HL-60 (cell line): Measurements from ENCODE around the gene RSPH9.

Experiments used
- DNase-seq, 2 experiments: peaks; one replicate each; pipeline ENCODE4 v3.0.0-alpha.2; 2010 to 2020; ENCODE audit warnings: low read depth in 1 of 2, low spot score in 1 of 2
- H3K27ac ChIP-seq: fragments of 250-450 bp; sonication (Bioruptor Pico); replicated peaks from 2 replicates; pipeline ENCODE4 v1.5.1; 2020; ENCODE audit warnings: mild to moderate bottlenecking, moderate library complexity
- H3K27me3 ChIP-seq: fragments of 250-450 bp; sonication (Bioruptor Pico); 2 replicates; pipeline ENCODE4 v1.5.1; 2021; ENCODE audit warnings: mild to moderate bottlenecking, moderate library complexity; ENCODE audit not compliant: insufficient read depth, poor library complexity, severe bottlenecking
- H3K4me3 ChIP-seq: replicated peaks from 2 replicates; pipeline ENCODE4 v1.5.1; 2011; ENCODE audit warnings: mild to moderate bottlenecking, control low read depth, low read length; ENCODE audit not compliant: insufficient read depth
- GABPA ChIP-seq: IDR thresholded peaks from 2 replicates; pipeline ENCODE4 v1.6.1; 2012; ENCODE audit warnings: low read depth
- POLR2AphosphoS5 ChIP-seq: IDR thresholded peaks from 2 replicates; pipeline ENCODE4 v1.6.1; 2012; ENCODE audit warnings: low read depth
- SPI1 ChIP-seq: IDR thresholded peaks from 2 replicates; pipeline ENCODE4 v1.6.1; 2012; ENCODE audit warnings: low read depth, mild to moderate bottlenecking, borderline replicate concordance
- TF ChIP-seq, protein P1 (sequence below): IDR thresholded peaks from 2 replicates; pipeline ENCODE4 v1.6.1; 2012; ENCODE audit warnings: low read depth; ENCODE audit not compliant: insufficient replicate concordance
- TF ChIP-seq, protein P2 (sequence below): IDR thresholded peaks from one replicate; pipeline ENCODE4 v1.5.1; 2011; ENCODE audit warnings: low read length, control low read depth, inconsistent platforms; ENCODE audit not compliant: insufficient read depth

RSPH9 gene

DNA sequence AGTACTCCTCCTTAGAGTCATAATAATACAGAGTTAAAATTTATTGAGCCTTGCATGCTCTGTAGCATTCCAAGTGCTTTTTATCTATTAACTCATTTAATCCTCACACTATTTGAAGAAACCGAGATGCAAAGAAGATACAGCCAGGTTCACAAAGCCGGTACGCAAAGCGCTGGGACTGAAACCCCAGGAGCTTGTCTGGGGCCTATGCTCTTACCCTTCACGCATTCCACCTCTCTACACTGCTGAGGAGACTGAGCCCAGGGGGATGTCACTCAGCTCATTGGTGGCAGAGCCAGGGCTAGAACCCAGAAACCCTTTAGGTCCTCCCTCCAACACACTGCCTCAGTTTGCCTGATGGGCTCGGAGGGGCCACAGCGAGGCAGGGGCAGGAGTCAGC, 62.4 kb downstream of the RSPH9 start:
- DNase-seq, result no peak
- Histone ChIP-seq H3K27ac (no peak overlapping the region), H3K4me3 (no peak overlapping the region), H3K27me3 (no peaks in the 10 kb centered on the region)
- TF ChIP-seq POLR2AphosphoS5, result no peak
- TF ChIP-seq, protein P1, sequence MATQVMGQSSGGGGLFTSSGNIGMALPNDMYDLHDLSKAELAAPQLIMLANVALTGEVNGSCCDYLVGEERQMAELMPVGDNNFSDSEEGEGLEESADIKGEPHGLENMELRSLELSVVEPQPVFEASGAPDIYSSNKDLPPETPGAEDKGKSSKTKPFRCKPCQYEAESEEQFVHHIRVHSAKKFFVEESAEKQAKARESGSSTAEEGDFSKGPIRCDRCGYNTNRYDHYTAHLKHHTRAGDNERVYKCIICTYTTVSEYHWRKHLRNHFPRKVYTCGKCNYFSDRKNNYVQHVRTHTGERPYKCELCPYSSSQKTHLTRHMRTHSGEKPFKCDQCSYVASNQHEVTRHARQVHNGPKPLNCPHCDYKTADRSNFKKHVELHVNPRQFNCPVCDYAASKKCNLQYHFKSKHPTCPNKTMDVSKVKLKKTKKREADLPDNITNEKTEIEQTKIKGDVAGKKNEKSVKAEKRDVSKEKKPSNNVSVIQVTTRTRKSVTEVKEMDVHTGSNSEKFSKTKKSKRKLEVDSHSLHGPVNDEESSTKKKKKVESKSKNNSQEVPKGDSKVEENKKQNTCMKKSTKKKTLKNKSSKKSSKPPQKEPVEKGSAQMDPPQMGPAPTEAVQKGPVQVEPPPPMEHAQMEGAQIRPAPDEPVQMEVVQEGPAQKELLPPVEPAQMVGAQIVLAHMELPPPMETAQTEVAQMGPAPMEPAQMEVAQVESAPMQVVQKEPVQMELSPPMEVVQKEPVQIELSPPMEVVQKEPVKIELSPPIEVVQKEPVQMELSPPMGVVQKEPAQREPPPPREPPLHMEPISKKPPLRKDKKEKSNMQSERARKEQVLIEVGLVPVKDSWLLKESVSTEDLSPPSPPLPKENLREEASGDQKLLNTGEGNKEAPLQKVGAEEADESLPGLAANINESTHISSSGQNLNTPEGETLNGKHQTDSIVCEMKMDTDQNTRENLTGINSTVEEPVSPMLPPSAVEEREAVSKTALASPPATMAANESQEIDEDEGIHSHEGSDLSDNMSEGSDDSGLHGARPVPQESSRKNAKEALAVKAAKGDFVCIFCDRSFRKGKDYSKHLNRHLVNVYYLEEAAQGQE, result no peak
- TF ChIP-seq GABPA, result no peak
- TF ChIP-seq, protein P2, sequence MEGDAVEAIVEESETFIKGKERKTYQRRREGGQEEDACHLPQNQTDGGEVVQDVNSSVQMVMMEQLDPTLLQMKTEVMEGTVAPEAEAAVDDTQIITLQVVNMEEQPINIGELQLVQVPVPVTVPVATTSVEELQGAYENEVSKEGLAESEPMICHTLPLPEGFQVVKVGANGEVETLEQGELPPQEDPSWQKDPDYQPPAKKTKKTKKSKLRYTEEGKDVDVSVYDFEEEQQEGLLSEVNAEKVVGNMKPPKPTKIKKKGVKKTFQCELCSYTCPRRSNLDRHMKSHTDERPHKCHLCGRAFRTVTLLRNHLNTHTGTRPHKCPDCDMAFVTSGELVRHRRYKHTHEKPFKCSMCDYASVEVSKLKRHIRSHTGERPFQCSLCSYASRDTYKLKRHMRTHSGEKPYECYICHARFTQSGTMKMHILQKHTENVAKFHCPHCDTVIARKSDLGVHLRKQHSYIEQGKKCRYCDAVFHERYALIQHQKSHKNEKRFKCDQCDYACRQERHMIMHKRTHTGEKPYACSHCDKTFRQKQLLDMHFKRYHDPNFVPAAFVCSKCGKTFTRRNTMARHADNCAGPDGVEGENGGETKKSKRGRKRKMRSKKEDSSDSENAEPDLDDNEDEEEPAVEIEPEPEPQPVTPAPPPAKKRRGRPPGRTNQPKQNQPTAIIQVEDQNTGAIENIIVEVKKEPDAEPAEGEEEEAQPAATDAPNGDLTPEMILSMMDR, result no peak
- no peak for TF ChIP-seq SPI1

DNA sequence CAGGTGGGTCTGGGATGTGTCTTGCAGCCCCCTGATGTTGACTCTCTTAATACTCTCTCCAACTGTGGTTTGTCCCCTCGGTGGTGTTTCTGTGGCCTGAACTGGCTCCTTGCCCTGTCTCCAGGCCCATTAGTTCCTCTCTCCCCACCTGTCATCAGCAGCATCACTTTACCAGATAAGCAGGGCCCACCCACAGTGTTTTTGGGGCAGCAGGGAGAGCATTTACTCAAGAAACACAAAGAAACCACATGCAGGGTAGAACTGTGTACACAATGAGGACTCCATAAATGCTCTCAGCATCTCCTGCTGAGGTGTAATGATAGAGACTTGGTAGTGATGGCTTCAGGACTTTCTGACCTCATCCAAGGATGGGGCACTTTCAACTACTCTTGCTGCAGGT, 62.9 kb downstream of the RSPH9 start:
- TF ChIP-seq POLR2AphosphoS5 (no peak), SPI1 (no peak), GABPA (no peak)
- TF ChIP-seq, protein P1, result no peak
- TF ChIP-seq, protein P2, result no peak
- H3K27me3 ChIP-seq, result no peaks in the 10 kb centered on the region
- H3K4me3 ChIP-seq, result no peak overlapping the region
- no peak overlapping the region for H3K27ac ChIP-seq
- no peak for DNase-seq

GRCh38 chr6:43708860-43709653, 64.2 kb downstream of the RSPH9 start:
- Histone ChIP-seq H3K27ac (no peak overlapping the region), H3K27me3 (no peaks in the 10 kb centered on the region)

More at GRCh38 chr6:43708860-43709653, 64.2 kb downstream of the RSPH9 start:
- H3K4me3 ChIP-seq, result no peak overlapping the region
- TF ChIP-seq GABPA (no peak), SPI1 (no peak), POLR2AphosphoS5 (no peak)
- TF ChIP-seq, protein P1, result no peak
- TF ChIP-seq, protein P2, result no peak
- peak; percentile 25 to 64 for DNase-seq
